Loucy (cell line): Measurements from ENCODE around the gene CDK4.

Source experiments
- EZH2phosphoT487 ChIP-seq: fragments of 200-600 bp; IDR thresholded peaks from 2 replicates; pipeline ENCODE4 v1.6.1; 2018; ENCODE audit warnings: antibody characterized with exemption, mild to moderate bottlenecking, moderate library complexity, borderline replicate concordance
- TF ChIP-seq, protein P1 (sequence below): fragments of 200-600 bp; sonication (generic); conservative IDR thresholded peaks from 2 replicates; pipeline ENCODE4 v1.5.1; 2014; ENCODE audit warnings: mild to moderate bottlenecking, antibody characterized with exemption, low read length

DNA sequence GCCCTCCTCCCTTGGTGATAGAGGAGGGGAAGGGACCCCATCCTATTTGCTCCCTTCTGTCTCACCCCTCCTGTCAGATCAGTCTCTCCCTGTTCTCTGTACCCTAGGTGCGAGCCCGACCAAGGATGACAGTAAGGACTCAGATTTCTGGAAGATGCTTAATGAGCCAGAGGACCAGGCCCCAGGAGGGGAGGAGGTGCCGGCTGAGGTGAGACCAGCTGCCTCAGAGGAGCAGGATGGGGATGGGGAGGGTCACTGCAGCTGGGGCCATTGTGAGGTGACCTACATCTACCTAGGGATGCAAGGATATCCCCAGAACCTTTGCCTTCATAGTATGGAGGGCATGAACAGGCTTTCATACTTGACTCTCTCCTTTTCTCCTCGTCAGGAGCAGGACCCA, 35.8 kb downstream of the CDK4 start:
- TF ChIP-seq, protein P1, sequence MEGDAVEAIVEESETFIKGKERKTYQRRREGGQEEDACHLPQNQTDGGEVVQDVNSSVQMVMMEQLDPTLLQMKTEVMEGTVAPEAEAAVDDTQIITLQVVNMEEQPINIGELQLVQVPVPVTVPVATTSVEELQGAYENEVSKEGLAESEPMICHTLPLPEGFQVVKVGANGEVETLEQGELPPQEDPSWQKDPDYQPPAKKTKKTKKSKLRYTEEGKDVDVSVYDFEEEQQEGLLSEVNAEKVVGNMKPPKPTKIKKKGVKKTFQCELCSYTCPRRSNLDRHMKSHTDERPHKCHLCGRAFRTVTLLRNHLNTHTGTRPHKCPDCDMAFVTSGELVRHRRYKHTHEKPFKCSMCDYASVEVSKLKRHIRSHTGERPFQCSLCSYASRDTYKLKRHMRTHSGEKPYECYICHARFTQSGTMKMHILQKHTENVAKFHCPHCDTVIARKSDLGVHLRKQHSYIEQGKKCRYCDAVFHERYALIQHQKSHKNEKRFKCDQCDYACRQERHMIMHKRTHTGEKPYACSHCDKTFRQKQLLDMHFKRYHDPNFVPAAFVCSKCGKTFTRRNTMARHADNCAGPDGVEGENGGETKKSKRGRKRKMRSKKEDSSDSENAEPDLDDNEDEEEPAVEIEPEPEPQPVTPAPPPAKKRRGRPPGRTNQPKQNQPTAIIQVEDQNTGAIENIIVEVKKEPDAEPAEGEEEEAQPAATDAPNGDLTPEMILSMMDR: no peak
- no peak for TF ChIP-seq EZH2phosphoT487
